Stromal cell of bone marrow (primary cell): ENCODE measurements around the gene STXBP1.
A peak's percentile ranks its signal among the peaks of the same experiment; 100 is the strongest.
"Not testable (repeated sequence)": the region's sequence is repeated elsewhere in the genome, so short reads cannot be mapped to it uniquely, and the experiment has no call there.

Experiments
- DNase-seq: peaks from one replicate; pipeline ENCODE4 v3.0.0-alpha.2; 2012; ENCODE audit warnings: low read depth

The STXBP1 gene

GRCh38 chr9:127621339-127621970 is 9.4 kb downstream of the STXBP1 start:
- not testable (repeated sequence) for DNase-seq

- DNase-seq = no peak
Observed at GRCh38 chr9:127626752-127627493, 14.8 kb downstream of the STXBP1 start.

- DNase-seq = no peak
Observed at GRCh38 chr9:127627494-127627855, 15.4 kb downstream of the STXBP1 start.

GRCh38 chr9:127628758-127629467 is 16.8 kb downstream of the STXBP1 start:
- DNase-seq = no peak

- DNase-seq = no peak
Observed at GRCh38 chr9:127629468-127630081, 17.5 kb downstream of the STXBP1 start.

DNA sequence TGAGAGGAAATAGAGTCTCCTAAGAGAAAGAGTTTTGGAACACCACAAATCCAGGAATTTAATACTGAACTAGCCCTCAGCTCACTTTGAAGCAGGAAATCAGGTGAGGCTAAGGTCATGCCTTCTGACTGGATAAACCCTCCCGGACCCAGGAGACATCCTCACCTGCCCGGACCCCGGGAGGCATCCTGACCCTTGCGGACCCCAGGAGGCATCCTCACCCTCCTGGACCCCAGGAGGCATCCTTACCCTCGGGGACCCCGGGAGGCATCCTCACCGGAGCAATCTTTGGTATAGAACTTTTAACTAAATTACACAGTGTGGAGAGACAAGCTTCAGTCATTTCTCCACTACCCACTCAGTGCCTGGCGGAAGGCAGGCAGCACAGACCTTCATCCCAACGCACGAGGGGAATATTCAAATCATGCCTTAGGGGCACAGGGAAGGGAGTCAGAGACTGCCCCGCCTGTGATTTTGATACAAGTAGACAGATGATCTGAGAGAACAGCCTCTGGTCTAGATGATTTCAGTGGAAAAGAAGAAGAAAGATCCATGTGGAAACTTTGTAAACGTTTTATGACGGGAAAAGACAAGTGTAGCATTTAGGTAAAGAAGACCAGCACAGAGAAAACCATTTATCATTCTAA is 21.3 kb downstream of the STXBP1 start:
- no peak for DNase-seq

GRCh38 chr9:127634021-127634420 is 21.9 kb downstream of the STXBP1 start:
- DNase-seq = no peak

GRCh38 chr9:127634698-127635097 is 22.6 kb downstream of the STXBP1 start:
- no peak for DNase-seq

- no peak for DNase-seq
Observed at GRCh38 chr9:127635201-127635735, 23.2 kb downstream of the STXBP1 start.

DNA sequence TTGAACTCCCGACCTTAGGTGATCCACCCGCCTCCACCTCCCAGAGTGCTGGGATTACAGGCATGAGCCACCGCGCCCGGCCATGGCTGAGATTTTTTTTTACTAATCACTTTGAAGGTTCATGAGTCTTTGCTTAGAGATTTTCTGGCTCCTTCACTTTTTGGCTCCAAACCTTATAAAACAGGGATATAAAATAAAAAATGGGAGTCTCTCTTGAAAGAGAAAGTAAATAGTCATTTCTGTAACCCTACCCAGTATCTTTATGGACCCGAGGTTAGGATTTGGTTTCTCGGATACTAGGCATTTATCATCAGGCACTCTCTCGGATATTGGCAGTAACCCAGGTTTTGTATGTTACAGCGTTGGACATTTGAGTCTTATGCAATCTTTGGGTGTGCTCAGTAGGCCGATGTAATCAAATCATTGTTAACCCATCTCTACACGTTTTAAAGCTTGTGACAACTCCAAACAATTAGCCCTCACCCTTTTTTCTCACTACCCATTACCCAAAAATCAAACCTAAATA is 25.3 kb downstream of the STXBP1 start:
- peak; percentile 90 for DNase-seq

- DNase-seq = no peak
Observed at GRCh38 chr9:127640908-127641545, 28.9 kb downstream of the STXBP1 start.

DNA sequence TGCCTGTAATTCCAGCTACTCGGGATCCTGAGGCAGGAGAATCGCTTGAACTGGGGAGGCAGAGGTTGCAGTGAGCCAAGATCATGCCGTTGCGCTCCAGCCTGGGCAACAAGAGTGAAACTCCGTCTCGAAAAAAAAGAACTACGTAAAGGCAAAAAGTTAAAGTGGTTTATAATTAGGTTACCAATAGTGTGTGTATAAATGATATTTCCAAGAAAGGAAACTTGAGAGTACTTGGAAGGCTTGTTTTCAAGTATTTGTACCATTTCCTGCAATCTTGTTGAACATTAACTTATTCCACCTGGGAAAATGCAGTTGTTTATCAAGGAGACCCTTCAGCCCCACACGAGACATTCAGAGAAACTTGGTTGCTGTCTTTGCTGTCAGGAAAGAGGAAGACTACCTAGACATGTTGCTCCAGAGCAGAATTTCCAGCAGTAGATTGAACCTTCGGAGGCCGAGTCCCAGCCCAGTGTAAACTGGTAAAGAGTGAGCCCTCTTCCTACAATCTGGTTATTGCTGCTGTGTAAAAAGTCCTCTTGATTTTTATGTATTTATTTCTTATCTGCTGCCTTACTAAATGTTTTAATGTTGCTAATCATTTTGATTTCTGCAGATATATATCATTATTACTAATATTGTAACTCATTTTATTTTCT is 30.1 kb downstream of the STXBP1 start:
- no peak for DNase-seq

- no peak for DNase-seq
Observed at GRCh38 chr9:127644146-127644827, 32.2 kb downstream of the STXBP1 start.

GRCh38 chr9:127644943-127645342 is 32.9 kb downstream of the STXBP1 start:
- DNase-seq = no peak

GRCh38 chr9:127647451-127647850 is 35.4 kb downstream of the STXBP1 start:
- DNase-seq = no peak

GRCh38 chr9:127650518-127650917 is 38.4 kb downstream of the STXBP1 start:
- no peak for DNase-seq

DNA sequence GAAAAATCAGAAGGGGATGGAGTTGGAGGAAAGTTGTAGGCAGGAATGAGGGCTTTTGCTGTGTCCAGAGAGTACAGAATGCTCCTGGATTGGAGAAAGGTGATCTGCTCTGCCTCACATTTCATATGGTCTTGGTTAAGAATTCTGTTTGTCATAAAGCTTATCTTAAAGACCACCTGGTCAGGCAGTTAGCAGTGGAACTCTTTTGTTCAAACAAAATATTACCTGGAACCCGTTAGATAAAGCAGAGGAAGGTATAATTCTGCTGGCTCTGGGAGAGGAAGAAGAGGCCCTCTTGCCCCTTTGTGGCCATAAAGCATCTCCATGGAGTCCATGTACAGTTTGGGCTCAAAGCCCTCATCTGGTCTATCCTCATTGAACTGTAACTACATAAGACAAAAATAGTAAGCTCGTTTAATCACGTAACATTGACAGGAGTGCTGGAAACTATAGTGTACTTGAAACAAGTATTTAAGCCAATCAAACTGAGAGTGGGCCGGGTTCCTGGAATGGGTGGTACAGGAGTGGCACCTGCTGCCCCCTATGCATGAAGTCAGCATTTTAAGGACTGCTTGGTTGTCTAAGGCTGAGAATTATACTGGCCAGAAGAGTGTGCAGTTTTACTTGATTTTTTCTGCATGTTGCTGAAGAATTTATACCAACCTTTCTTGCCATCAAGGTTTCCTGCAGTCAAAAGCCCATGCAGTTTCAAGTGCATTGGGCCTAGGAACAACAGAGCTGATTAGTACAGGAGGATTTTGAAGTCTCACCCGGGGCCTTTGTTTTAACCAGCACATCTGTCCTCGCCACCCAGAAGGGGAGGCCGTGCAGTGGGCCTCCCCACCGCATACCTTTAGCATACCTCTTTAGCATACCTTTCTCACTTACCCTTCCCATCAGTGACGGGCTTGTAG is 39.9 kb downstream of the STXBP1 start:
- DNase-seq = no peak

- DNase-seq = no peak
Observed at GRCh38 chr9:127652733-127653132, 40.7 kb downstream of the STXBP1 start.

GRCh38 chr9:127654619-127655018 is 42.5 kb downstream of the STXBP1 start:
- no peak for DNase-seq
